Ovary (tissue), 3 donors: ENCODE results near the gene C12orf76.

ENCODE experiments used
- POLR2A ChIP-seq: fragments of 450-650 bp; IDR thresholded peaks from one replicate; pipeline ENCODE4 v1.6.1; 2017; ENCODE audit warnings: antibody characterized with exemption, mild to moderate bottlenecking, moderate library complexity
- TF ChIP-seq, protein P1 (sequence below), 3 donors: fragments of 450-650 bp in 2 of 3; fragments of 200-600 bp in 1 of 3; IDR thresholded peaks; one replicate each; pipeline versions ENCODE4 v1.5.1 to v1.8.0; 2016 to 2022; ENCODE audit warnings: antibody characterized with exemption in 3 of 3, mild to moderate bottlenecking in 1 of 3
- donor health status: DM: no; HTN: no; CAD: no.

DNA sequence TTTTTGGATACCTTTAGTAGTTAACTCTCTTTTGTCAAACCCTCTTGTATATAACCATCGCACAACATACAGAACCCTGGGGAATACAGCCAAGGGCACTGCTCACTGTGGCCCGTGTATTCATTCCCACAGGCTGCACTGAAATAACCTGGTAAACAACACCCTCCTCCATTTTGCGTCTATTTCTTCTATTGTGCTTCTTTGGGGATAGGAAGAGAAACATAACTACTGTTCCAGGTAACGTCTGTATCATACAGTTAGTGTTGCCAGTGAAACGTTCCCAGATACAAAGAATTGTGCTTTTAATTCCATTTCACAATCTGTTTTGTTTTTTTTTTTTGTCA is 9.6 kb downstream of the C12orf76 start:
- TF ChIP-seq, protein P1, sequence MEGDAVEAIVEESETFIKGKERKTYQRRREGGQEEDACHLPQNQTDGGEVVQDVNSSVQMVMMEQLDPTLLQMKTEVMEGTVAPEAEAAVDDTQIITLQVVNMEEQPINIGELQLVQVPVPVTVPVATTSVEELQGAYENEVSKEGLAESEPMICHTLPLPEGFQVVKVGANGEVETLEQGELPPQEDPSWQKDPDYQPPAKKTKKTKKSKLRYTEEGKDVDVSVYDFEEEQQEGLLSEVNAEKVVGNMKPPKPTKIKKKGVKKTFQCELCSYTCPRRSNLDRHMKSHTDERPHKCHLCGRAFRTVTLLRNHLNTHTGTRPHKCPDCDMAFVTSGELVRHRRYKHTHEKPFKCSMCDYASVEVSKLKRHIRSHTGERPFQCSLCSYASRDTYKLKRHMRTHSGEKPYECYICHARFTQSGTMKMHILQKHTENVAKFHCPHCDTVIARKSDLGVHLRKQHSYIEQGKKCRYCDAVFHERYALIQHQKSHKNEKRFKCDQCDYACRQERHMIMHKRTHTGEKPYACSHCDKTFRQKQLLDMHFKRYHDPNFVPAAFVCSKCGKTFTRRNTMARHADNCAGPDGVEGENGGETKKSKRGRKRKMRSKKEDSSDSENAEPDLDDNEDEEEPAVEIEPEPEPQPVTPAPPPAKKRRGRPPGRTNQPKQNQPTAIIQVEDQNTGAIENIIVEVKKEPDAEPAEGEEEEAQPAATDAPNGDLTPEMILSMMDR (IDR thresholded peaks at IDR 0.05), result no peak
- no peak for TF ChIP-seq POLR2A
